IPS-NIHi7 (cell line): Measurements from ENCODE around the gene REX1BD.
A peak's percentile ranks its signal among the peaks of the same experiment; 100 is the strongest.
"Not testable (repeated sequence)": the region's sequence is repeated elsewhere in the genome, so short reads cannot be mapped to it uniquely, and the experiment has no call there.

ENCODE experiments used
- DNase-seq: peaks from one replicate; pipeline ENCODE4 v3.0.0; 2012; ENCODE audit warnings: mixed read lengths; ENCODE audit errors: extremely low spot score

Gene REX1BD

DNA sequence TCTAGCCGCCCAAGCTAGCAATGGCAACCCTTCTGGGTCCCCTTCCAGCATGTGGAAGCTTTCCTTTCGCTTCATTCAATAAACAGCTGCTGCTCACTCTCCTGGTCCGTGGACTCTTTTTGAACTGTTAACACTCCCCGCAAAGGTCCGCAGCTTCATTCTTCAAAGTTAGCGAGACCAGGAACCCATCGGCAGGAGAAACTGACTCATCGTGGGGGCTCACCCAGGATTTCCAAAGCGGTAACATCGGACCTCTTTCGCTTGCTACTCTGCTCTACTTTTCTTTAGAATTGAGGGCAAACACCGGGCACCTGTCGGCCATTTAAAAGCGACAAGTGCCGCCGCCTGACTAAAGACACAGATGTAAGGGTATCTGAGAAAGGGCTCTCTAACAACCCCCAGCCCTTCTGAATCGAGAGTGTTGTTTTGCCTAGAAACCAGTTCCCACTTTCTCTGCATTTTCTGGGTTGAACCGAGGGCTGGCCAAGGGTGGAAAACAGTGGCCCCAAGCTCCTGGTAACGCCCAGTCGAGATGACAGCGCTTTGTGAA is 11.2 kb upstream of the REX1BD start:
- DNase-seq = no peak

DNA sequence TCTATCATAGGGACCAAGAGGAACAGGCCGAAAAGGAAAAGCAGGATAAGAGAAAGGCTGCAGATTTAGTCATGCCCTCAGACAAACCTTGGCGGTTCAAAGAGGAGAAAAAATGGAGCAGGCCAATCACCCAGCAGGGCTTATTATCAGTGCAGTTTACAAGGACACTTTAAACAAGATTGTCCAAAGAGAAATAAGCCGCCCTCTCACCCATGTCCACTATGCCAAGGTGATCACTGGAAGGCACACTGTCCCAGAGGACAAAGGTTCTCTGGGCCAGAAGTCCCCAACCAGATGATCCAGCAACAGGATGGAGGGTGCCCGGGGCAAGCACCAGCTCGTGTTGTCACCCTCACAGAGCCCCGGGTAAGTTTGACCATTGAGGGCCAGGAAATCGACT is 8.3 kb upstream of the REX1BD start:
- DNase-seq = no peak

DNA sequence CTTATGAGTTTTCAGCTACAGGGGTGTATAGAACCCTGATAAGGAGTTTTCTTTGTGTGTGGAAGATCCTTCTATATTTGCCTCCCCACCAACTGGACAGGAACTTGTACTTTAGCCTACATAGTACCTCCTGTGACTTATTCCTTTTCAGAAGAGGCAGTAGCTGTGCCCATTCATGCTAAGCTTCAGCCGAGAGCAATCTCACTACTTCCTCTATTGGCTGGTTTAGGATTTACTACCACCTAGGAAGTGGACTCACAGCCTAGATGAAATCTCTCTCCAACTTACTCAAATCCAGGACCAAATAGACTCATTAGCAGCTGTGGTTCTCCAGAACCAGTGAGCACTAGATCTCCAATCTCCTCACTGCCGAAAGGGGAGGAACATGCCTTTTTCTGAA is 2.3 kb upstream of the REX1BD start:
- no peak for DNase-seq

DNA sequence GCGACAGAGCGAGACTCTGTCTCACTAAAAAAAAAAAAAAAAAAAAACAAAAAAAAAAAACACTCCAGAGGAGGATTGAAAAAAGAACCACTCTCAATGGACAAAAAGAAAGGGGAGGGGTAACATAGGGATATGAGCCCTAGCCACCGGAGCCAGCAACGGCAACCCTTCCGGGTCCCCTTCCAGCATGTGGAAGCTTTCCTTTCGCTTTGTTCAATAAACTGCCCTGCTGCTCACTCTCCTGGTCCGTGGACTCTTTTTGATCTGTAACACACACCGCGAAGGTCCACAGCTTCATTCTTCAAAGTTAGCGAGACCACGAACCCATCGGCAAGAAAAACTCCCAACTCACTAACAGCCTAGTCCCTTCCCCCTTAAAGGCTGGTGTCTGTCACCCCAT is 1.0 kb upstream of the REX1BD start:
- DNase-seq = no peak

DNA sequence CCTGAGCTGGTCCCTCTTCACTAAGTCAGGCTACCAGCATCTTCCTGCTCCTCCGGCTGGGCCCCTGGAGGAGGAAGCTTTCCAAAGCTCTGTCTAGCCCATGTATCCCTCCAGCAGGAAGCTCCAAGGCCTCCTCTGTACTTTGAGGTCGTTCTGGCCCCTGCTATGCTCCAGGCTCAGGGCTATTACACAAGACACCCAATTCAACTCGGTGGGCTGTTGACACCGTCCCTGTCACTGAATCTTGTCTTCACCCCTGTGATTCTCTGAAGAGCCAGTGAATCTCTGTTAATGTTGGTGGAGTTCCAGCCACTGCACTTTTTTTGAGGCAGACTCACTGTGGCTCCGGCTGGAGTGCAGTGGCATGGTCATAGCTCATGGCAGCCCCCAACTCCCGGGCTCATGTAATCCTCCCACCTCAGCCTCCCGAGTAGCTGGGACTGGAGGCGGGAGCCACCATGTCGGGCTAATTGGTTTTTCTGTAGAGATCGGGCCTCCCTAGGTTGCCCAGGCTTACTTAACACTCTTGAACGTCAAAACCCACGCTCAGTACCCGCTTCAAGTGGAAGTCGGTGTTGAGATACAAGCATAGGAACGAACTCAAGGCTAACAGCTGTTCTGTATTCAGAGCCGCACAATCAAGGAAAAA is 512 bp upstream of the REX1BD start:
- no peak for DNase-seq

DNA sequence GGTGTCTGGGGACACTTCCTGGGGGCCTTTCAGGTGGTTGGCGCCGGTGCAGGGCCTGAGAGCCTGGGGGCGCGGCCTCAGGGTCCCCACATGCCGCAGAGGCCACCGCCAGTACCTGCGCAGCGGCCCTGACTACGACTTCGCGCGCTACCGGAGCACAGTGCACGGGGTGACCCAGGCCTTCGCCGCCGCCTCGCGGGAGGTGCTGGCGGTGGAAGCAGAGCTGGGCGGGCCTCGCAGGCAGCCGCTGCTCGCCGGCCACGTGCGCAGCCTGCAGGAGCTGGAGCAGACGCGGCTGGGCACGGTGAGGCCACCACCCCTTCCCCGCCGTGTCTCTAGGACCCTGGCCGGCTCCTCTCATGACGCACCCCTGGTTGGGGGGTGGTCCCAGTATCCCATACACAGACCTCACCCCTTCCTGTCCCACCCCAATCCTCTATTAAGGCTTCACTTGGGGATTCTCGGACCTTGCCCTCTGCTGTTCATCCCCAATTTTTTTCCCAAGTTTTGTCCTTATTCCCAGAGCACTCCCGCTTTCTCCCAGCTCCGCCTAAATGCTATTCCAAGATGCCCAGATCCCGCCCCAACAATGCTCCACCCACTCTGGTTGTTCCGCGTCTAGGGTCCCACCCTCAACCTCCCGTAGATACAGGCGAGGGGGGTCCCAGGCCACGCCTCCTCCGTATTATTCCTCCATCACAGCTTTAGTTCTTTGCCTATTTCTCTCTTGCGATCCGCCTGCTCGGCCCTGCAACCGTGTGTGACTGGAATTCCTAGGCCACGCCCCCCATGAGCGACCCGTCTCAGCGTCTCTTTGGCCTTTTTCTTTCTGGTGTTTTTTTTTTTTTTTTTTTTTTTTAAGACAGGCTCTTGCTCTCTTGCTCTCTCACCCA is 1.0 kb downstream of the REX1BD start:
- peak; percentile 72 for DNase-seq

DNA sequence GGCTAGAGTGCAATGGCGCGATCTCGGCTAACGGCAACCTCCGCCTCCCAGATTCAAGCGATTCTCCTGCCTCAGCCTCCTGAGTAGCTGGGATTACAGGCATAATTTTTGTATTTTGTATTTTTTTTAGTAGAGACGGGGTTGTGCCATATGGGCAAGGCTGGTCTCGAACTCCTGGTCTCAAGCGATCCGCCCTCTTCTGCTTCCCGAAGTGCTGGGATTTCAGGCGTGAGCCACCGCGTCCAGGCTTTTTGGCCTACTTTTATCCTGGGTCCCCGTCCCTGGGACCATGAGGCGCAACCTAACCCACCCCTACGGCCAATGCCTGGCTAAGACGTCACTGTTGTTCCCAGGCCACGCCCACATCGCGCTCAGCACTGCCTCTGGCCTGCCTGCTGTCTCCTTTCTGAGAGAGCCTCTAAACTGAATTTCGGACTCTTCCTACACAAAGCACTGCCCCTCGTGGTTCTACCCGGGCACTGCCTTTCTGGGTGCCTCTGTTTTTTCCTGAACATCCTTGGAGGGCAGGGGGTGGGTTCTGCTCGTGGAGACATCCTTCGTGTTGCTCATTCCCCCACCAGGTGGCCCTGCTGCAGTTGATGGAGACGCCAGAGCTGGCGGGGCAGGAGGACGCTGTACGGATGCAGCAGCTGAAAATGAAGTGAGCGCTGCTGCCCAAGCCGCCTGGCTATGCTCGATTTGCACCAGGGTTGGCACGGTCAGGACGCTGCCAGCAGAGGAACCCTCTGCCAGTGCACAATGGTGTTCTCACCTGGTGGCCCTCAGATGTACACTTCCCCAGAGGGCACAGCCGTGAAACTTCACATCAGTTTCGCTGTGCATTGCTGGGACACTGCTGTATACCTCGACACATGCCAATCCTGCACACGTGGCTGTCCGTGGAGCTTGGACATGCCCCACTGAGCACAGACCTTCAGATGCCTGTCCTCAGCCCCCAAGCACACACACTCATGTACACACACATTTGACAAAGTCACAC is 2.0 kb downstream of the REX1BD start:
- peak; percentile 88 for DNase-seq

DNA sequence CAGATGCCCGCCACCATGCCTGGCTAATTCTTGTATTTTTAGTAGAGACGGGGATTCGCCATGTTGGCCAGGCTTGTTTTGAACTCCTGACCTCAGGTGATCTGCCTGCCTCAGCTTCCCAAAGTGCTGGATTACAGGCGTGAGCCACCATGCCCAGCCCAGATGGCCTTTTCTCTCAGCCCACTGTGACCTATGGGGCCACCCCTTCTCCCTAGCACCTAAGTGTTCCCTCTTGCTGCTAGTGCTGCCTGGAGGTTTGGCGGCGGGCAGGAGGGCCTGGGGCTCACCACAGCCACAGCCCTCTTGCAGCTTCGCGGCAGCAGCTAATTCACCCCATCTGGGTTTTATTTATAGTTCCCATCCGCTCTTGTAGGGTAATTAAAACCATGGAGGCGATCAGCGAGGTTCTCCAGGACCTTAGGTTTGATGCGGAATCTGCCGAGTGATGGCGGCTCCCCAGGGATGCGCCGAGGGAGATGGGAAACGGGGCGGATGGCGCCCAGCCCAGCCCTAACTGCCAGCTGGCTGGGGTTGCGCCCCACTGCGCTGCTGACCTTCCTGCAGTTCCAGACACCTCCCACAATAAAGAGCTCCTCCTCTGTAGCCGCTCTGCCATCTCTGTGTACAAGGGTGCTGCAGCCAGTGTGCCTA is 3.3 kb downstream of the REX1BD start:
- no peak for DNase-seq

DNA sequence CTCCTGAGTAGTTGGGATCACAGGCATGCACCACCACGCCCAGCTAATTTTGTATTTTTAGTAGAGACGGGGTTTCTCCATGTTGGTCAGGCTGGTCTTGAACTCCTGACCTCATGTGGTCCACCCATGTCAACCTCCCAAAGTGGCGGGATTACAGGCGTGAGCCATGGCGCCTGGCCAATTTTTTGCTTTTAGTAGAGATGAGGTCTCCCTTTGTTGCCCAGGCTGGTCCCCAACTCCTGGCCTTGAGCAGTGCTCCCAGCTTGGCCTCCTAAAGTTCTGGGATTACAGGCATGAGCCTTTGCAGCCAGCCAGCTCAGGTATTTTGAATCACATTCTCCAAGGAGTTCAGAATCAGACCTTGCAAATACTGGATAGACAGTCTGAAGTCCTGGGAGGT is 4.1 kb downstream of the REX1BD start:
- DNase-seq = not testable (repeated sequence)

DNA sequence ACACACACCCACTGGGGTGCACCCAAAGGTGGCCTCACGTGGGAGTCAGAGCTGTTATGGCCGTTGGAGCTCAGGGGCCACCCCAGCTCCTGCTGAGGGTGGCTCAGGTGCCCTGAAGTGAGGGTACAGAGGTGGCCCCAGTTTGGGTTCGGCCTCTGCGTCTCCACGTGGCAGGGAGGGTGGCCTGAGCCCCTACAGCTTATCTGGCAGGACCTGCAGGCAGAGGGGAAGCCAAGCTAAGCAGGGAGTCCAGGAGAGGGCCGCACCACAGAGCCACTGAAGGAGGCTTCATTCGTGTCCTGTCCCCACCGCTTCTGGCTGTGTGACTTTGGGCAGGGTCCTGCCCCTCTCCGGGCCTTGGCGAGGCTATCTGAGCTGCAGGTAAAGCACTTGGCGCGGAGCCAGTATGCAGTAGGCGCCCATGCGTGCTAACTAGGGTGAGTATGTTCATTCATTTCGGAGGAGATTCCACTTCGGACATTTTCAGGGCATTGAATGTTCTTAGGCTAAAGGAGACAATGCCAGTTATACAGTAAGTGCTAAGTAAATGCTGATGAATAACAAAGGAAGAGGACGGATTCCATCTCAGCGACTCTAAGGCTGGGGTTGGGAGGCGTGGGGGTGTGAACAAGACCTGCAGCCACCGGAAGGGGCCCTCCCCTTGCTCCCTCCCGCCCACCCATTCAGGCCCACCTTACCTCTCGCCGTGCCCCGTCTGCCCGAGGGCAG is 4.9 kb downstream of the REX1BD start:
- DNase-seq = peak; percentile 56

DNA sequence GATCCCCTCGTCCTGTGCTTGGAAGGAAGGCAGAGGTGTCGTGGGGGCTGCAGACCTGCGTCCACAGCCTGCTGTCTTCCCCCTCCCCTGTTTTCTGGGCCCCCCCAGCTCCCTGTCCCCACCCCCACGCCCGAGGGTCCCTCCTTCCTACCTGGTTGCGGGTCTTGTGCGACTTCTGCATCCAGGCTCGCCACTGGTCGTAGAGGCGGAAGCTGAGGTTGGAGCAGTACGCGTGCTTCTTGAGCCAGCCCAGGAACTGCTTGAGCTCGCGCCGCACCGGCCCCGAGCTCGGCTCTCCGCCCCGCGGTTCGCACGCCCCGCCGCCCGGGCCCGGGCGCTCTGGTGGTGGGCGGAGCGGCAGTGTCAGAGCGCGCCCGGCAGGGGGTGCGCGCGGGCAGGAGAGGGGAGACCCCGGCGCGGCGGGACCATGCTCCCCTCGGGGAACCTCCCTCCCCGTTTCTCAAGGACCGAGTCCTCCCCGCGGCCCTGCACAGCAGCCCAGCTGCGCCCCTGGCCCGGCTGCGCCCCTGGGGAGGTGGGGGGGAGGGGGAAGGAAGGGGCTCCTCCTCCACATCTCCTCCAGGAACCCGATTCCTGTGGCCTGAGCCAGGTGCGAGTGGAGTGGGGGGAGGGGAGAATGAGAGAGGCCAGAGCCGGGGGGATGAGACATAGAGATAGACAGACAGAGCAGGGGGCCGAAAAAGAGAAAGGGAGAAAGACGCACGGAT is 5.7 kb downstream of the REX1BD start:
- peak; percentile 86 for DNase-seq

DNA sequence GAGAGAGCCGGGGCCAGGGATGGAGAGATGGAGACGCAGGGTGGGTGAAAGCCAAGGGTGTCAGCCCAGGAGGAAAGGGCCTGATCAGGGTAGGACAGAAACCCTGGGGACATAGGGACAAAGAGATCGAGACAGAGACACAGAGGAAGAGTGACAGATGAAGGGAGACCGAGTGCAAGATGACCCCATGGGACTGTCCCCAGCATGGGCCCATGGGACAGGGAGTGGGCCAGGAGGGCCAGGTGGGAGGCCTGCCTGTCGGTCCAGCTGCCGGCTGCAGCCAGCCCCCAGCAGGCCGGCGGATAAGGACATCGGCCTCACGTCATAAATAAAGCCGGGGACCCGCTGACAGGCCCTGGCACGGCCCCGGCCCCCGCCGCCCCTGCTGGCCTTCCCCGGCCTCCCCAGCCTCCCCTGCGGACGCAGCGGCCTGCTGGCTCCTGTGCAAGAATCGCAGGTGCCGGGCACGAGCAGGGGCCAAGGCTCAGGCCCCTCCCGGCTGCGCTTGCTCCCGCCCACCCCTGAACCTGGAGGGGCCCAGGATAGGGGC is 6.3 kb downstream of the REX1BD start:
- DNase-seq = no peak

DNA sequence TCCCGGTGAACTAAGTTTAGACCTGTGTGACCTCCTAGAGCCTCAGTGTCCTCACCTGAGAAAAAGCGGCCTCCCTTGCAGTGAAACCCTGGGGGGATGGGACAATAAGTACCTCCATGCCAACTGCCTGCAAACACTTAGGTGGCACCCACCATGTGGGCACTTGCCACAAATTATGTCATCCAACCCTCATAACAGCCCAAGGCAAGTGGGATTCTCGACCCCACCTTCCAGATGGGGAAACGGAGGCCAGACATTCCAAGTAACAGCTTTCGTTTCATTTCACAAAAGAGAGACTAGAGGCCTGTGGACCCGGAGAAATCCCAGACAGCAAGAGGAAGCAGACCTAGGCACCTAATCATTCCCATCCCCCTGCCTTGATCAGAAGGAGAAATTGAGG is 6.9 kb downstream of the REX1BD start:
- no peak for DNase-seq

DNA sequence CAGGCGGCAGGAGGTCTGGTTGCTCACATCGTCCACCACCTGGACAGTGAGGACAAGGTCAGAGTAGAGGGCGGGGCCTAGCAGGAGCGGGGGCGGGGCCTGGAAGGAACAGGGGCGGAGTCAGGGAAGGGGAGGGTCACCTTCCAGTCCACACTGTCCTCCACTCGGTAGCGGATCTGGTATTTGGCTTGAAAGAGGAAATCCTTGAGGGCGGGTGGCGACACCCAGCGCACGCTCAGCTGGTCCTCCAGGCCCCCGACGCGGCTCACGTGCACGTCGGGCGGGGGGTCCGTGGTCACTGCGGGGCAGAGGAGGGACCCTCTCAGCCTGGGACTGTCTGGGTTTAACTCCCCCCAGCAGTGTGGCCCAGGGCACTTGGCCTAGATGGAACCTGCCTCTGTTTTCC is 8.2 kb downstream of the REX1BD start:
- peak; percentile 80 for DNase-seq

DNA sequence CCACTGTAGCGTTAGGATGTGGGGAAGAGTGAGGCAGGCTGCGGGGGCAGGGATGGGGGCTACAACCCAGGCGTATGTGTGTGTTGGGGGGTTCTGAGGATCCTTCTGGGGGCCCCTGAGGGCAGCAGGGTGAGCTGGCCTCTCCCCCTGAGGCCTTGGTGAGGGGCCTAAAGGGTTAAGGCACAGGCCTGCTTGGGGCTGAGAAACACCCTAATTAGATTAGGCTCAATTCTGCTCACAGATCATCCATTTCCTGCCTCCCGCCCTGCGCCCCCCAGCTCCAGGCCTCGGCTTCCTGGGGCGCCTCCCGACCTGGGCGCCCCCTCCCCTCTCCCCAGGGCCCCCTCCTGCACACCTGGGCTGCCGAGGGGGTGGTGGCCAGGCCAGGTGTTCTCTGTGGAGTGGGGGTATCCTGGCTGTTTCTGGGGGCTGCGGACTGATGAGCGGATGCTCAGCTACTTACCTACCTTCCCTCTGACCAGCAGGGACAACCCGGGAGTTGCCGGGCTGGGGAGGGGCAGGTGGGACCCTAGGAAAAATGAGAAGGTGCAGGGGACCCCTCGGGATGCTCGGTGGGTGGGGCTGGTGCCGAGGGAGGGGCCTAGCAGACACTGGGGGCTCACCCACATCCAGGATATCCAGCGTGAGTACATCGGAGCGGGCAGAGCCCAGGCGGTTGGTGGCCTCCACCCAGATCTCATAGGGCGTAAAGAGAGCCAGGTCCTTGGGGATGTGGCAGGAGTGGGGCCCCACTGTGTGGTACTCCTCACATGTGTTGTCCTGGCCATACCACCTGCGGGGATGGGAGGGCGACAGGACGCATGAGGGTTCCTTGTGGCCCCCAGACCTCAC is 9.4 kb downstream of the REX1BD start:
- DNase-seq = no peak

DNA sequence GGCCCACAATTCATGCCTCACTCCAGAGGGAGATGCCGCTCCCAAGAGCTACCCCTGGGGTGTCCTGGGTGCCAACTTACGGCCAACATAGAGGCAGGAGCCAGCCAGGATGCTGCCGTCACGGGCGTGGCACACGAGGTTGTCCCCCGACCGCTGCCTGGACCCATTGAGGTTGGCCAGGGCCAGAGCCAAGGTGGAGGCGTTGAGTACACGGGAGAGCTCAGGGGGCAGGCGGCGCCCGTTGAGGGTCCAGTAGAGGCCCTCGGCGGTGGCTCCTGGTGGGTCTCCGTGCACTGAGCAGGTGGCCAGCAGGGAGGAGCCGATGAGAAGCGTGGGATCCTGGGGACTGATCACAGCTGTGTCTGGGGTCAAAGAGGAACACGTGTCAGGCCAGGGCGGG is 10.9 kb downstream of the REX1BD start:
- DNase-seq = no peak

DNA sequence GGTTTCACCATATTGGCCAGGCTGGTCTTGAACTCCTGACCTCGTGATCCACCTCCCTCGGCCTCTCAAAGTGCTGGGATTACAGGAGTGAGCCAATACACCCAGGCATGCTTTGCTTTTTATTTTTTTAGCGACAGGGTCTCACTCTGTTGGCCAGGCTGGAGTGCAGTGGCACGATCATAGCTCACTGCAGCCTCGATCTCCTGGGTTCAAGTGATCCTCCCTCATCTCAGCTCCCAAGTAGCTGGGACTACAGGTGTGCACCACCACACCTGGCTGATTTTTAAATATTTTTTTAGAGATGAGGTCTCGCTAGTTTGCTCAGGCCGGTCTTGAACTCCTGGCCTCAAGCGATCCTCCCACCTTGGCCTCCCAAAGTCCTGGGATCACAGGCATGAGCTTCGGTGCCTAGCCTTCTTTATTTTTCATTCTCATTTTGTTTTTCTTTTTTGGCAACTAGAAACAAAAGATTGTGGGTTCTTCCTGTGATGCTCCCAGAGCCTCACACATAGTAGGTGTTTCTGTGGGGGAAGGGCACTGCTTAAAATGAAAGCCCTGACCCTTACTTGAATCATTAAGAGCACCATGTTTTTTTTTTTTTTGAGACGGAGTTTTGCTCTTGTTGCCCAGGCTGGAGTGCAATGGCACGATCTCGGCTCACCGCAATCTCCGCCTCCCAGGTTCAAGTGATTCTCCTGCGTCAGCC is 12.2 kb downstream of the REX1BD start:
- DNase-seq = not testable (repeated sequence)

DNA sequence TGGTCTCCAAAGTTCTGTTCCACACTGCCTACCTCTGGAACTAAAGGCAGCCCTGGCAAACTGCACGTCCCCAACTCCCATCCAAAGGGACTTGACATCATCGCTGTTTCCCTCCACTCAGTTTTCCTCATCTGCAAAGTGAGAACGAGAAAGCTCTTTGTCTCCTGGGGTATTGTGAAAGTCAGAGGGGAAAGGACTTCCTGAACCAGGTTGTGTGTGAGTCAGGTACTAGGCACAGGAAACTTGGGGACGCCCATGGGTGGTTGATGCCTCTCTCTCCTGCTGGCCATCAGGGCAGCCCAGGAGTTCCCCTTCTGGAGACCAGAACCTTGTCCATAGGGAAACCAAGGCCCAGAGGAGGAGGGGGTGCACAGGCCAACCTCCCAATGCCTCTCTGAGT is 13.3 kb downstream of the REX1BD start:
- DNase-seq = no peak
